ENCODE data around the gene PSEN1.

Gene PSEN1

GRCh38 chr14:73252491-73253322 is 116.4 kb downstream of the PSEN1 start:
- DNase-seq (ENCODE audit: low spot score) = no peak
- CTCF ChIA-PET = no interaction called here
- POLR2A ChIA-PET (ENCODE audit: low non-redundant PET) = no interaction called here
- TF ChIP-seq, protein P1, sequence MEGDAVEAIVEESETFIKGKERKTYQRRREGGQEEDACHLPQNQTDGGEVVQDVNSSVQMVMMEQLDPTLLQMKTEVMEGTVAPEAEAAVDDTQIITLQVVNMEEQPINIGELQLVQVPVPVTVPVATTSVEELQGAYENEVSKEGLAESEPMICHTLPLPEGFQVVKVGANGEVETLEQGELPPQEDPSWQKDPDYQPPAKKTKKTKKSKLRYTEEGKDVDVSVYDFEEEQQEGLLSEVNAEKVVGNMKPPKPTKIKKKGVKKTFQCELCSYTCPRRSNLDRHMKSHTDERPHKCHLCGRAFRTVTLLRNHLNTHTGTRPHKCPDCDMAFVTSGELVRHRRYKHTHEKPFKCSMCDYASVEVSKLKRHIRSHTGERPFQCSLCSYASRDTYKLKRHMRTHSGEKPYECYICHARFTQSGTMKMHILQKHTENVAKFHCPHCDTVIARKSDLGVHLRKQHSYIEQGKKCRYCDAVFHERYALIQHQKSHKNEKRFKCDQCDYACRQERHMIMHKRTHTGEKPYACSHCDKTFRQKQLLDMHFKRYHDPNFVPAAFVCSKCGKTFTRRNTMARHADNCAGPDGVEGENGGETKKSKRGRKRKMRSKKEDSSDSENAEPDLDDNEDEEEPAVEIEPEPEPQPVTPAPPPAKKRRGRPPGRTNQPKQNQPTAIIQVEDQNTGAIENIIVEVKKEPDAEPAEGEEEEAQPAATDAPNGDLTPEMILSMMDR (conservative IDR thresholded peaks at IDR 0.05; ENCODE audit: low read depth) = no peak
- no peak overlapping the region for H3K27ac ChIP-seq

GRCh38 chr14:73253323-73253610 is 117.0 kb downstream of the PSEN1 start:
- TF ChIP-seq, protein P1 (conservative IDR thresholded peaks at IDR 0.05; ENCODE audit: low read depth) = no peak

DNA sequence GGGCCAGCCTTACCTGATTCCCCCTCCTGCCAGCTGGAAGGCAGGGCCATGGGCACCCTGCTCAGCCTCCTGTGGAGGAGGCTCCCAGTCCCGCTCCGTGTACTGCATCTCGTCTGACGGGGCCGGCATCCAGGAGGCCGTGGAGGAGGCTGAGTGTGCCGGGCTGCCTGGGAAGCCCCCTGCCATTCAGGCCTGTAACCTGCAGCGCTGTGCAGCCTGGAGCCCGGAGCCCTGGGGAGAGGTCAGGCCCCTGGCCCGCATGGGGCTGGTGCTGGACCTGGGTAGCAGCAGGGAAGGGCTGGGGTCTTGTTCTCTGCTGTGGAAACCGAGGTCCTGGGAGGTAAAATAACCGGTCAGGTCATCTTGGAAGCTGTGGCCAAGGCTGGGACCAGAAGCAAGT is 117.4 kb downstream of the PSEN1 start:
- H3K27ac ChIP-seq = no peak overlapping the region
- ChIA-PET POLR2A (ENCODE audit: low non-redundant PET) (no interaction called here), CTCF (no interaction called here)
- no peak for DNase-seq (ENCODE audit: low spot score)
- TF ChIP-seq, protein P1 (conservative IDR thresholded peaks at IDR 0.05; ENCODE audit: low read depth) = no peak

More at GRCh38 chr14:73253323-73253610, 117.0 kb downstream of the PSEN1 start:
- ChIA-PET POLR2A (ENCODE audit: low non-redundant PET) (no interaction called here), CTCF (no interaction called here)
- no peak for DNase-seq (ENCODE audit: low spot score)
- no peak overlapping the region for H3K27ac ChIP-seq

GRCh38 chr14:73254247-73255004 is 118.1 kb downstream of the PSEN1 start:
- DNase-seq (ENCODE audit: low spot score) = no peak
- ChIA-PET POLR2A (ENCODE audit: low non-redundant PET) (no interaction called here), CTCF (no interaction called here)
- TF ChIP-seq, protein P1 (conservative IDR thresholded peaks at IDR 0.05; ENCODE audit: low read depth) = no peak
- no peak overlapping the region for H3K27ac ChIP-seq

DNA sequence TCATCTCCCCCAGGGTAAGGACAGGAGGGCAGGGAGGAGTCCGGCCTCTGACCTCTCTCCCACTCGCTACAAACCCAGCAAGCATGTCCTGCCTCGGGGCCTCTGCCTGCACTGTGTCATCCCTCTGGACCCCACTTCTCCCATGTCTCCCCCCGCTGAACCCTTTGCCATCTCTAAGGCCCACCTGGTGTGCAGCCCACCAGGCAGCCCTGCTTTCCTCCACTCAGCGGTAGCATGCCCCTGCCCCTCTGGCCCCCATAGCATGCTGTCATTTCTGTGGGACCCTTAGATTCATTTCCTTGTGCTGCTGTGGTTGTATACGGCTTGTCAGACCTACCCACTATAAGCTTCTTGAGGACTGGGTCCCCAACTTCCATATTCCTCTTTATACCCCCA is 118.7 kb downstream of the PSEN1 start:
- TF ChIP-seq, protein P1 (conservative IDR thresholded peaks at IDR 0.05; ENCODE audit: low read depth) = no peak
- POLR2A ChIA-PET (ENCODE audit: low non-redundant PET) = no interaction called here
- CTCF ChIA-PET = no interaction called here
- DNase-seq (ENCODE audit: low spot score) = no peak
- no peak overlapping the region for H3K27ac ChIP-seq

DNA sequence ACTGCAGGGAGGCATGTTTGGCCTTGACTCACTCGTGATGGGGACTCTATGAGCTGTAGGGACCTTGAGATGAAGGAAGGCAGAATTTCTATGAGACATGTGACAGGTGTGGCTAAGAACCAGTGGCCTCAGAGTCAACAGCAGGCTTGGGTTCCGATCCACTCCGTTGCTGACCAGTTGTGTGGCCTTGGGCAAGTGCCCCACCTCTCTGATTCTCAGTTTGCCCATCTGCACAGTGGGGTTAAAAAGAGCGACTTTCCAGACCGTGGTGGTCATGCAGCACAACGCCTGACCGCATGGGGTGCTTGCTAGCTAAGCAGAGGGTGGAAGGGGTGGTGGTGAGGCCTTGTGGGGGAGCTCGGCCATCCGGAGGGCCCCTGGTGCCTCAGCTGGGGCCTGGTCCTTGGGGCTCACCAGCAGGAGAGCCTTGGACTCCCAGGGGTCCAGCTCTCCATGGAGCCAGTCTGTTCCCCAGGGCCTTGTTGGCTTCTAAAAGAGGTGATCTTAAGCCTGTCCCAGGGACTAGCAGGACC is 119.5 kb downstream of the PSEN1 start:
- ChIA-PET CTCF (no interaction called here), POLR2A (ENCODE audit: low non-redundant PET) (no interaction called here)
- DNase-seq (ENCODE audit: low spot score) = no peak

More for the DNA sequence above, 119.5 kb downstream of the PSEN1 start:
- TF ChIP-seq, protein P1 (conservative IDR thresholded peaks at IDR 0.05; ENCODE audit: low read depth) = no peak
- H3K27ac ChIP-seq = no peak overlapping the region
